Stimulated activated CD4-positive, alpha-beta T cell treated with anti-CD3 and anti-CD28 coated beads, Interleukin-1b, Interleukin-23, amount 100 ng/mL, for 24 hours (primary cell): ENCODE results near the gene NUMB.

Experiments used
- DNase-seq, 4 experiments: peaks; one replicate each; pipeline ENCODE4 v3.0.0-alpha.2; 2020; ENCODE audit warnings: low read depth in 4 of 4, low spot score in 1 of 4

NUMB gene

DNA sequence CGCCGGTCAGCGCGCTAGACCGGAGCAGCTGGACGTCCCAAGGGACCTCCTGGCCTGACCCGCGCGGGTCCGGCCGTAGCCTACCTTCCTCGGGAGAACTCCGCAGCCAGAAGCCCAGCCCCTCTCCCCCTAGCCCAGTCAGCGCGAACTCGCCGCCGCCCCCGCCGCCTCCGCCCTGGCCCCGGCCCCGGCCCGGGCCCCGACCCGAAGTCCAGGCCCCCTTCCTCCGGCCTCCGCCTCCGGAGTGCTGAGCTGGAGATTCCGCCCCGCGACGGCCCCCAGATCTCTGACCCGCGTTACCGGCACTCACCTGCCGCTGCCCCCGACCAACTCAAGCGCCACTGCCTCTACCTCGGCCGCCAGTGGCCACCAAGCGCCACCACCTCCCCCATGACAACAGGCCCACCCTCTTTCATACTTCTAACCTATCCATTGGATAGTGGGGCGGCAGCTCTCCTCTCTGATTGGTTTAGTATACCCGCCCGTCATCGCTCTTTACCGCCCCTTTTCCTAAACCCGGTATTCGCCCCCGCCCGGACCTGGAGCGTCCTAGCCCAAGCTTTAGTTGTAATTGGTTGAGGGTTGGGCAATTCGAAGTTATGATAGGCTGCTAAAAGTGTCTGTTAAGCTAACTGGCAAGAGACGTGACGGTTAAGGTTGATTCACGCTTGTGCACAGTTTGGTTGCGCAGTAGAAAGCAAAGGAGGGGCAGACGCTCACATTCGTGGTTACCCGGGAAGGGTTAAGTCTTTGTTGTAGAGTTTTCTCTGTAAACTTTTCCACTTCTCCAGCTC is at the start of gene NUMB:
TSS of gene NUMB (minus strand) at position 364 of the 794 bp plus-strand sequence. CDS start 102,795 bp downstream, outside the sequence.
- DNase-seq = peak; percentile 85 to 97 (median 90)

DNA sequence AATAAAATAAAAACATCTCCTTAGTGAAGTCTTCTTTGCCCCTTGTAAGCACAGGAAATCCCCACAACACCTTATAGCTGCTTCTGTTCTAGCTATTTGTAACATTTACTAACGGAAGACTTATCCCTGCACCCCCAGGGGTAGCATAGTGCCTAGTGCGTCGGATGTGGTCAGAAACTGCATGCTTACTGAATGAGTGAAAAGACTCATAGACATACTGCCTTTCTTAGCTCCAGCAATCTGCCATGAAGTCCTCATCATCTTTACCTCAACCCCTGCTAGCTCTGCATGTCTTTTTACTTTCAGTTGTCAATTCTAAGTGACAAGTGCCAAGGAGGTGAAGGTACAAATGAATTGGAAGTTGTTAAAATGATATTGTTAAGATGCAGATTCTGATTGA is 45.3 kb upstream of the NUMB start:
- DNase-seq = no peak

DNA sequence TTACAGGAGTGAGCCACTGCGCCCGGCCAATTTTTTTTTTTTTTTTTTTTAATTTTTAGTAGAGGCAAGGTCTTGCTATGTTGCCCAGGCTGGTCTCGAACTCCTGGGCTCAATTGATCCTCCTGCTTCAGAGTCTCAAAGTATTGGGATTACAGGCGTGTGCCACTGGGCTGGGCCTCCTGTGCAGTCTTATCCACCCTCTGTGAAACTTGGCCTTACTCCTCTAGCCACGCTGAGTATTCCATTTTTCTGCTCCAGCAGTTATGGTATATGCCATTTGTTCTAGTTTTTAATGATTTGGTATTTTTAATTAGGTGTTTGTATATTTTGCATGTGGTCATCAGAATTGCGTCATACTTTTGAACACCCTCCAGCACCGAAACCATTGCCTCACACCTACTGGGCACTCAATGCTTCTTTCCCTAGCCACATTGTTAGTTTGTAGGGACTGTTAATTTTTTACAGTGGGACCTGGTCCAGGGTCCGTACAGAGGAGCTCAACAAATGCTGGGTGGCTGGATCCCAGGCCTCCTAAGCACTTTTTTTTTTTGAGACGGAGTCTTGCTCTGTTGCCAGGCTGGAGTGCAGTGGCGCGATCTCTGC is 43.8 kb upstream of the NUMB start:
- no peak for DNase-seq

DNA sequence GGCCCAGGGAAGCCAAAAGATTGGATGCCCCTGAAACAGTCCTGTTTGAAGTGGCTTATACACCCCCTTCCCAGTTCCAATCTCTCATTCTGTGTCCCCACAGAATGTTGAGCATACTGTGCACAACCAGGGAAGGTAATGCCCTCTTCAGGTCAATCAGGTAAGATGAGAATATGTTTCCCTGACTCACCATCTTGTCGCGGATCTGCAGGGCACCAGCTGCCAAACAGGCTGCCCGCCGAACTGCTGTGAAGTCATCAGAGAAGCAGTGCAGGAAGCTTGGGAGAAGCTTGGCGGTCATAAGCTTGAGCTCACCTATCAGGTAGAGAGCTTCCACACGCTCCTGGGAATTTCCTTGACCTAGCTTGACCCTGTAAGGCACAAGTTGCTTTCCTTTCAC is 42.0 kb upstream of the NUMB start:
- no peak for DNase-seq

DNA sequence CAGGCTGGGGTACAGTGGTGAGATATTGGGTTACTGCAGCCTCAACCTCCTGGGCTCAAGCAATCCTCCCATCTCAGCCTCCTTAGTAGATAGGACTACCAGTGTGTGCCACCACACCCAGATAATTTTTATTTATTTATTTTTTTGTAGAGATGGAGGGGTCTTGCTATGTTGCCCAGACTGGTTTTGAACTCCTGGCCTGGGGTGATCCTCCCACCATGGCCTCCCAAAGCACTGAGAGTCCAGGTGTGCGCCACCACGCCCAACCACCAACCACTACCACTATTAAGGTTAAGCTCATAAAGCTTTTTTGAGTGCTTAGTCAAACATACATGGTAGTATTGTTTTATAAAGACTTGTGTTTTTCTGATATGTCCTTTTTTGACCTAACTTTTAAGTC is 36.2 kb upstream of the NUMB start:
- DNase-seq = no peak

DNA sequence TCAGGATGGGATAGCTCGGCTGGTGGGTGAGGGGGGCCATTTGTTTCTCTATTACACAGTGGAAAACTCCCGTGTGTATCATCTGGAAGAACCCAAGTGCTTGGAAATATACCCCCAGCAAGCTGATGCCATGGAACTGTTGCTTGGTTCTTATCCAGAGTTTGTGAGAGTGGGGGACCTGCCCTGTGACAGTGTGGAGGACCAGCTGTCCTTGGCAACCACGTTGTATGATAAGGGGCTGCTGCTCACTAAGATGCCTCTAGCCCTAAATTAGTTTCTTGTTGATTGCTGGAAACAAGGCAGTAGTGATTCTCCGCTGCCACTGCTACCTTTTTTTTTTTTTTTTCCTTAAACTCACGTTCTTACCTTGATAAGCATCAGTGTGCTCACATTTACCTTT is 34.3 kb upstream of the NUMB start:
- no peak for DNase-seq

DNA sequence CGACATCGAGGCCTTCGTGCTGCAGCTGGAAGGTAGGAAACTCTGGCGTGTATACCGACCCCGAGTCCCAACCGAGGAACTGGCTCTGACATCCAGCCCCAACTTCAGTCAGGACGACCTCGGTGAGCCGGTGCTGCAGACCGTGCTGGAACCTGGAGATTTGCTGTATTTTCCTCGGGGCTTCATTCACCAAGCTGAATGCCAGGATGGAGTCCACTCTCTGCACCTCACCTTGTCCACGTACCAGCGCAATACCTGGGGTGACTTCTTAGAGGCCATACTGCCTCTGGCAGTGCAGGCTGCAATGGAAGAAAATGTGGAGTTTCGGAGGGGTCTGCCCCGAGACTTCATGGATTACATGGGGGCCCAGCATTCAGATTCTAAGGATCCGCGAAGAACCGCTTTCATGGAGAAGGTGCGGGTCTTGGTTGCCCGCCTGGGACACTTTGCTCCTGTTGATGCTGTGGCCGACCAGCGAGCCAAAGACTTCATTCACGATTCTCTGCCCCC is 33.8 kb upstream of the NUMB start:
- no peak for DNase-seq

DNA sequence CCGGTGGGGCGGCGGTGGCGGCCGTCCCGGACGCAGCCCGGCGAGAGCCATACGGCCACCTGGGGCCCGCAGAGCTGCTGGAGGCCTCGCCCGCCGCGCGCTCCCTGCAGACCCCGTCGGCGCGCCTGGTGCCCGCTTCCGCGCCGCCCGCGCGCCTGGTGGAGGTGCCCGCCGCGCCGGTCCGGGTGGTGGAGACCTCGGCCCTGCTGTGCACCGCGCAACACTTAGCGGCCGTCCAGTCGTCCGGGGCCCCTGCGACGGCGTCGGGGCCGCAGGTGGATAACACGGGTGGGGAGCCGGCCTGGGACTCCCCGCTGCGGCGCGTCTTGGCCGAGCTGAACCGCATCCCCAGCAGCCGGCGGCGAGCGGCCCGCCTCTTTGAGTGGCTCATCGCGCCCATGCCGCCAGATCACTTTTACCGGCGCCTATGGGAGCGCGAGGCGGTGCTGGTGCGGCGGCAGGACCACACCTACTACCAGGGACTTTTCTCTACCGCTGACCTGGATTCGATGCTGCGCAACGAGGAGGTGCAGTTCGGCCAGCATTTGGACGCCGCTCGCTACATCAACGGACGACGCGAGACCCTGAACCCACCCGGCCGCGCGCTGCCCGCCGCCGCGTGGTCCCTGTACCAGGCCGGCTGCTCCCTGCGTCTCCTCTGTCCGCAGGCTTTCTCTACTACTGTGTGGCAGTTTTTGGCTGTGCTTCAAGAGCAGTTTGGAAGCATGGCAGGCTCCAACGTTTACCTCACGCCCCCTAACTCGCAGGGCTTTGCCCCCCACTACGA is 33.1 kb upstream of the NUMB start:
- DNase-seq = peak; percentile 20 to 61 (median 42)

DNA sequence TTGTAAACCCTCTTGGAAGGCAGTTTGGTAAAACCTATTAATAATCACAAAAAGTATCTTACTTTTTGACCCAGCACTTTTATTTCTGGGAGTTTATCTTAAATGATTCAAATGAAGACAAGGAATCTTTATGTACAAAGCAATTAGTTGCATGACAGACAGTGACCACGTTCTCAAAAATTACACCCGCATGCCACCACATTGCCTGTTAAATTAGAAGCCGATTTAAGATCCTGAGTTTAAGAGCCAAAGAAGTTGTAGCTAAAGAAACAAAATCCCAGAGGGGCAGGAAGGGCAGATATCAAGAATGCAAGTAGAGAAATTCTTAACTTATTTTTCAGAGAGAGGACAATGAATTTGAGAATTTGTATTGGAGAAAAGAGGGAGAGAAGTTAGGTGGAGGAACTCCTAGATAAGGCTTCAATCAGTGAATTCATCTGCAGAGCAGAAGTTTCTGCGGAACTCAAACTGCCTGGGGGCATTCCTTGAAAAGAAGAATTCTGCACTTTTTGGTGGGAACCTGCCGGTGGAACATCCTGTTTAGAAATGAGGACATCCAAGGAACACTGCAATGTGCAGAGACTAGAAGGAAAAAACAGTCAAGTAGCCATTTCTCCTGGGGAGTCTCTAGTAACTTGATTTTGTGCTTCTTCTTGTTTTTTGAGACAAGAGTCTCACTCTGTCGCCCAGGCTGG is 31.3 kb upstream of the NUMB start:
- DNase-seq = no peak

DNA sequence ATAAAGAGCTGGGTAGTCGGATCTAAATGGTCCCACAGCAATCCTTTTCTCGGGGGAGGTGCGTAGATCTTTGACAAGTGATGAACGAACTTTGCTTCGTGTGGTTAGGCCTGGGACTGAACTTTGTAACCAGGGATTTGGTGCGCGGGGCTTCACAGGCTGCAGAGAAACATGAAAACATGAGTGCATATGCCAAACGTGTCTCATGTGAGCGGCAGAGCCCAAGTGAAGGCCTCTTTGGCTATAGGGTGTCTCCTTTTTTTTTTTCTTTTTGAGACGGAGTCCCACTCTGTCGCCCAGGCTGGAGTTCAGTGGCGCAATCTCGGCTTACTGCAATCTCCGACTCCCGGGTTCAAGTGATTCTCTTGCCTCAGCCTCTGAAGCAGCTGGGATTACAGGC is 20.3 kb upstream of the NUMB start:
- DNase-seq = no peak

DNA sequence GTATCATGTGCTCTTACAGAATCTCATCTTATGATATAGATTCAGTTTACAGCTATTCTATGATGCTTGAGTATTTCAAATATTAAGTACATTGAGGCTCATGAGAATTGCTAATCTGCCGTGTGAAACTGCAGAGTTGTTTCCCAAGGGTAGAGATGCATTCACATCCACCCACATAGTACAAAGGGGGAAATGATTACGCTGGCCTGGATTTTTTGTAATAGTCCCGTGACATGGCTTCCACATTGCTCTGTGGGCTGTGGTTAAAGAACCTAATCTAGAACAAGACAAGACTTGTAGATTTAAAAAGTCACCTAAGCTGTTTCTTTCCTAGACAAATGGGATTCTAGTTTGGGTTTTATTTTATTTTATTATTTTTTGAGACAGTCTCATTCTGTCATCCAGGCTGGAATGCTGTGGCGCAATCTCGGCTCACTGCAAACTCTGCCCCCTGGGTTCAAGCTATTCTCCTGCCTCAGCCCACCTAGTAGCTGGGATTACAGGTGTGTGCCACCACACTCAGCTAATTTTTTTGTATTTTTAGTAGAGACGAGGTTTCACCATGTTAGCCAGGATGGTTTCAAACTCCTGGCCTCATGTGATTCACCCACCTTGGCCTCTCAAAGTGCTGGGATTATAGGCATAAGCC is 19.4 kb upstream of the NUMB start:
- DNase-seq = no peak

DNA sequence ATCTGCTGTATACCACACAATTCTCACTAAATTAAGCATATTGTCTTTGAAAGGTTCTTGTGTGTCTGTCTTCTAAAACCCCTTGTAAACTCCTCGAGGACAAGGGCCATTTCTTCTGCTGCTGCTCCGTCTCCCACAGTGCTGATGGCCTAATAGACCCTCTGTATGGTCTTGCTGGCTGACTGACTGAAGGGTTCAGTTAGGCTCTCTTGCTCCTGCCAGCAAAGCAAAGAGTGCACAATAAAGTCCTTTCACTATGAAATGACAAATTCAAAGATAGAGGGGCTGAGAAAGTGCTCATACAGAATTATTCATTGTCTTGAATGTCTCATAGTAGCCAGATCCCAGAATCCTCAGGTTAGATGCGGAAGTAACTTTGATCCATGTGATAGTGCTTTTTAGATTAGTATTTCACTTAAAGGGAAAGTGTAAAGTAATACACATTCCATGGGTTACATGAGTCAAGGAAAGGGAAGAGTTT is 18.1 kb upstream of the NUMB start:
- no peak for DNase-seq

DNA sequence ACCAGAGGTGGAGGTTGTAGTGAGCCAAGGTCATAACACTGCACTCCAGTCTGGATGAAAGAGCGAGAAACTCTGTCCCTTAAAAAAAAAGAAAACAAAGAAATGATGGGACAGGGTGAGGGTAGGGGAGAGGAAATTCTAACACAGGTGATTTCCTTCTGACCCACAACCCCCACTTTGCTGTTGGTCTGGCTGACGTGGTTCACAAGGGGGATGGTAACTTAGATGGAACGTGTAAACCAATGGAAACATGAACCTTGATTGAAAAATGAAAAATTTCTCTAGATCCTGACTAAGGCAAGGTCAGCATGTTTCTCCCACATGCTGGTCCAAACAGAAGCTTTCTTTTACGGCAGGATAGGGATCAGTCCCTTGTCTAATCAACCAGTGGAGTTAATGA is 16.6 kb upstream of the NUMB start:
- DNase-seq = no peak

DNA sequence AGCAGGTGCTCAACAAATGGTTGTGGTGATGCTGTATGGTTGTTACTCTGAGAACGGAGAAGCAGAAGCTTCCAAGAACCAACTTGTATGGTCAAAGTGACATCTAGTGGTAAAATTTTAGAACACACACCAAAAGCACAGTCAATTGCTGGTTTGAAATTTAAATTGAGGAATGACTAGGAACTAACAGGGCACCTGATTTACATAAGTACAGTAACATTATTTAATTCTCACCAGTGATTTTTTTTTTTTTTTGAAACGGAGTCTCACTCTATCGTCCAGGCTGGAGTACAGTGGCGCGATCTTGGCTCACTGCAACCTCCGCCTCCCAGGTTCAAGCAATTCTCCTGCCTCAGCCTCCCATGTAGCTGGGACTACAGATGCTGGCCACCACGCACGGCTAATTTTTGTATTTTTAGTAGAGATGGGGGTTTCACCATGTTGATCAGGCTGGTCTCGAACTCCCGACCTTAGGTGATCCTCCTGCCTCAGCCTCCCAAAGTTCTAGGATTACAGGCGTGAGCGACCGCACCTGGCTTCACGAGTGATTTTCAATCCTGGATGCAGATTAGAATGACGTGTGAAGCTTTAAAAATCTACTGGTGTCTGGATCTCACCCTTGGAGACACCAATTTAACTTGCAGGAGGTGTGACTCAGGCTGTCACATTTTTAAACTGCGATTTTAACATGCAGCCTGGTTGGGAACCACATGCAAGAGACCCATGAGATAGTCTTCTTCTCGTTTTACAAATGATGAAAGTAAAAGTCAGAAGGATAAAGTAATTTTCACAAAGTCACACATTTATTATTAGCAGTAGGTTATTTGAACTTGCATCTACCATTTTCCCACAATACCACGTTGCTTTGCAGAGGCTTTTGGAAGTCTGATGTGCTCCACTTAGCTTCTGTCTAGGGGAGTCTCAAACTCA is 14.1 kb upstream of the NUMB start:
- no peak for DNase-seq

DNA sequence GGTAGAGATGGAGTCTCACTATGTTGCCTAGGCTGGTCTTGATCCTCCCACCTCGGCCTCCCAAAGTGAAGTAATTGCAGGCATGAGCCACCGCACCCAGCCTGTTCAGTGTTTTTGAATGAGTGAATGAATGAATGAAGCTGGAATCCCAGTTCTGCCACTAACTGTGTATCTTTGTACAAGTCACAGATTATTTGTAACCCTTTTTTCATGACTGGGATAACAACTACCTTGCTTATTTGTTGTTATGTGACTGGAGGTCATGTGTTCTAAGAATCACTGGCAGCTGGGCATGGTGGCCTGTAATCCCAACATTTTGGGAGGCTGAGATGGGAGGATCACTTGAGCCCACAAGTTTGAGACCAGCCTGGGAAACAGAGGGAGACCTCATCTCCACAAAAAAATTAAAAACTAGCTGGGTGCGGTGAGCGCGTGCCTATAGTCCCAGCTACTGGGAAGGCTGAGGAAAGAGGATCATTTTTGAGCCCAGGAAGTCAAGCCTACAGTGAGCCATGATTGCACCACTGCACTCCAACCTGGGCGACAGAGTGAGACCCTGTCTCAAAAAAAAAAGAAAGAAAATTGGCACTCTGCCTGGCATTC is 13.3 kb upstream of the NUMB start:
- no peak for DNase-seq

DNA sequence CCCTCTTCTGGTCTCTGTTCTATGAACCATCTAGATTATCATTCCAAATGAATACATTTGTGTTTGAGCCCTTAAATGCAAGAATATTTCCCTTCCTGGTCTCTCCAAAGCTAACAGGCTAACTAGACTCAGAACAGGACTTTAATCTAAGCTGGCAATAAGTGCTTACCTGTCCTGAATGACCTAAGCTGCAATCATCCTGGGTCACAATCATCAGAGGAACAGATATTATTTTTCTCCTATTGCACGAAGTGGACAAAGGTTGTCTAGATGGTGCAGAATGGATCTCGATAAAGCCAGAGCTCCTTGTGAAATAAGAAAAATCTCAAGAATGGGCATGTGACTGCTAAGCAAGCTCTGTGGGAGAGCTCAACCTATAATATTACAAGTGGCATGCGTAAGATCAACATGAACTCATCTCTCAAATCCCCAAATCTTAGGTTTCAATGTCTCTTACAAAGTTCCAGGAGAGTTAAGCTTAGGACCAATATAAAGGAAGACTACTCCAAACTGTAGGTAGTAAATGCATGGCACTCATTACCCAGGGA is 10.6 kb upstream of the NUMB start:
- DNase-seq = no peak

DNA sequence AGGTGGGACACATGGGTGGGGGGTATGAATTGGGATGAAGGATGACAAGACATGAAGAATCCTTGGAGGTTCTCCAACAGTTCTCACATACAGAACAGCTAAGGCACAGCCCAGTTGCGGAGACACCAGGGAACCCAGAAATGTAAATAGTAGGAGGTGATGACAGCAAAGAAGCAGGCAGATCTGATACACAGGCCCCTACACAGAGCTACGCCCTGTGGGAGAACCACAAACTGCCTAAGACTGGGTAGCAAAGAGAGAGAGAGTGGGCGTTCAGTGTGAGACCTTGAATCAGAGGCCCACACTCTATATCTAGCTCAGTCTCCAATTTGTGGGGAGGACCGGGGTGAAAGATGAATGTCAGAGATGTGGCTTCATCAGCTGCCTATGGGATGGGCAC is 9.5 kb upstream of the NUMB start:
- peak in 1 of 4 experiments; percentile 21 for DNase-seq

DNA sequence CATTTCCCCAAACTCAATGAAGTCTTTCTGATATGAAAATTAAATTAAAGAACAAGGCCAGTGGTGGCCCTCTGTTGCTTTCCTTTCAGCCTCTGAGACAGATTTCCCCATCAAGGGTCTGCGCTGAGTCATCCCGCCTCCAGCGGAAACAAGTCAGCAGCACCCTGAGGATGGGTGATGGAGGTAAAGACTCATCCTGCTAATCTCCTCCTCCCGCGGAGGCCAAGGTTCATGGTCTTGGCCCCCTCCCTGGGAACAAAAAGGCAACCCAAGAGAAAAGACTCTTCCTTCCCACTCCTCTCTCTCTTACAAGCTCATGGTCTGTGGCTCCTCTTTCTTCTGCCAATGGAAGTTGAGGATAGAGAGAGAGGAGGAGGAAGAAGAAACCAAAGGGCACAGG is 9.0 kb upstream of the NUMB start:
- DNase-seq = peak in 2 of 4 experiments; percentile 50 to 73

DNA sequence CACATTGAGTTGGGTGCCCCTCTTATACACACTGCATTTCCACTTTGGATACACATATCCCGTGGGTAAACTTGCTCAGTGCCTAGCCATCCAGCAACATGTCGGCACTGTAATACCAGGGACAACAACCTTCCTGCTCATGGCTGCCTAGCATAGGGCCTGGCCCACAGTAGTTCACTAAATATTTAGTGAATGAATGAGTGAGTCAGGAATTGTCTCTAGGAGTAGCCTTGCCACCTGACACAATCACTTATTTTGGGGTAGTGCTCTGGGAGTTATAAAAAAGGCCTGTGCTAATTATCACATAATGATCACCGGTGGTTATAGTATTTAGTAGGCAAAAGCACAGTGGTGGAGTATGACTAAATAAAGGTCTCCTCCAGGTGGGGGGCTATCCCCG is 8.5 kb upstream of the NUMB start:
- no peak for DNase-seq
